SK-N-SH treated with all-trans-retinoic acid at 6 μM for 48 hours (cell line): ENCODE measurements around the gene TRPV5.

ENCODE experiments used
- CSRNP3 ChIP-seq: fragments of 250-450 bp; sonication (Bioruptor Pico); IDR thresholded peaks from 2 replicates; pipeline ENCODE4 v1.5.1; 2021; ENCODE audit warnings: mild to moderate bottlenecking, moderate library complexity
- OSR1 ChIP-seq: fragments of 250-450 bp; sonication (Bioruptor Pico); IDR thresholded peaks from 2 replicates; pipeline ENCODE4 v1.8.0; 2022; ENCODE audit warnings: moderate library complexity, mild to moderate bottlenecking, inconsistent platforms
- PATZ1 ChIP-seq: fragments of 250-450 bp; sonication (Bioruptor Pico); IDR thresholded peaks from 2 replicates; pipeline ENCODE4 v1.8.0; 2020; ENCODE audit warnings: mild to moderate bottlenecking, moderate library complexity, borderline replicate concordance
- PPARA ChIP-seq: fragments of 250-450 bp; sonication (Bioruptor Pico); IDR thresholded peaks from 2 replicates; pipeline ENCODE4 v1.5.0; 2020; ENCODE audit warnings: mild to moderate bottlenecking, borderline replicate concordance
- SNAI2 ChIP-seq: fragments of 250-450 bp; sonication (Bioruptor Pico); IDR thresholded peaks from 2 replicates; pipeline ENCODE4 v1.5.0; 2020; ENCODE audit warnings: mild to moderate bottlenecking, moderate library complexity
- ZFP3 ChIP-seq: fragments of 250-450 bp; sonication (Bioruptor Pico); IDR thresholded peaks from 2 replicates; pipeline ENCODE4 v1.5.0; 2020; ENCODE audit warnings: mild to moderate bottlenecking, moderate library complexity
- ZFP30 ChIP-seq: fragments of 450-650 bp; formaldehyde crosslinking; IDR thresholded peaks from 2 replicates; pipeline ENCODE4 v1.5.0; 2022; ENCODE audit warnings: mild to moderate bottlenecking, moderate library complexity
- ZNF8 ChIP-seq: fragments of 450-650 bp; formaldehyde crosslinking; IDR thresholded peaks from 2 replicates; pipeline ENCODE4 v1.5.0; 2020; ENCODE audit warnings: mild to moderate bottlenecking, moderate library complexity
- TF ChIP-seq, protein P1 (sequence below): fragments of 250-450 bp; sonication (Bioruptor Pico); IDR thresholded peaks from 2 replicates; pipeline ENCODE4 v1.5.1; 2020; ENCODE audit warnings: low read depth, mild to moderate bottlenecking, moderate library complexity

DNA sequence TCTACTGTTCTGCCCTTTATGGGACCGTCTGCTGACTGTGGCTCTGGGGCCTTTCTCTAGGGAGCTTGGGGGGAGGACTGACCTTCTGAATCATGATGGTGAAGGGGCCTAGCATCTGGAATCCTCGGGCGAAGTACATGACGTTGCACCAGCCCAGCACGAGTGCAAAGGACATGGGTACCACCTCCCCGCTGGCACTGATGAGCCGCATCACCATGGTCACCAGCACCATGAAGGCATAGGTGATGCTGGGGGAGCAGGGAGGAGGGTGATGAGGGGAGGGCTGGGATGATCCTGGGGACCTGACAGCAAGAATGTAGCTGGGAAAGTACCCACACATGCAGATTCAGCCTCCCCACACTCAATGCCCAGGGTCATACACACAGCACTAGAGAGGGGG is 59.1 kb downstream of the TRPV5 start:
- TF ChIP-seq PPARA (CRISPR knock-in tag): no peak
- TF ChIP-seq, protein P1, sequence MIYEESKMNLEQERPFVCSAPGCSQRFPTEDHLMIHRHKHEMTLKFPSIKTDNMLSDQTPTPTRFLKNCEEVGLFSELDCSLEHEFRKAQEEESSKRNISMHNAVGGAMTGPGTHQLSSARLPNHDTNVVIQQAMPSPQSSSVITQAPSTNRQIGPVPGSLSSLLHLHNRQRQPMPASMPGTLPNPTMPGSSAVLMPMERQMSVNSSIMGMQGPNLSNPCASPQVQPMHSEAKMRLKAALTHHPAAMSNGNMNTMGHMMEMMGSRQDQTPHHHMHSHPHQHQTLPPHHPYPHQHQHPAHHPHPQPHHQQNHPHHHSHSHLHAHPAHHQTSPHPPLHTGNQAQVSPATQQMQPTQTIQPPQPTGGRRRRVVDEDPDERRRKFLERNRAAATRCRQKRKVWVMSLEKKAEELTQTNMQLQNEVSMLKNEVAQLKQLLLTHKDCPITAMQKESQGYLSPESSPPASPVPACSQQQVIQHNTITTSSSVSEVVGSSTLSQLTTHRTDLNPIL (CRISPR knock-in tag): no peak
- no peak for TF ChIP-seq OSR1 (CRISPR knock-in tag)
- TF ChIP-seq CSRNP3: no peak
- TF ChIP-seq PATZ1 (CRISPR knock-in tag): no peak
- no peak for TF ChIP-seq SNAI2
- TF ChIP-seq ZFP30 (CRISPR knock-in tag): no peak
- no peak for TF ChIP-seq ZFP3 (CRISPR knock-in tag)
- no peak for TF ChIP-seq ZNF8 (CRISPR knock-in tag)
